ENCODE data around the gene IRF2BP2. TPM values are rescaled to one million over a fixed set of nuclear protein-coding genes. Genes with fewer than 3 reads are reported as not detected.
A peak's percentile ranks its signal among the peaks of the same experiment; 100 is the strongest.

Gene IRF2BP2
- total and polyA plus RNA-seq, 2 donors (not counting 1 experiment from before 2014, with no cell fraction given) = 17.8 to 71.8 TPM

DNA sequence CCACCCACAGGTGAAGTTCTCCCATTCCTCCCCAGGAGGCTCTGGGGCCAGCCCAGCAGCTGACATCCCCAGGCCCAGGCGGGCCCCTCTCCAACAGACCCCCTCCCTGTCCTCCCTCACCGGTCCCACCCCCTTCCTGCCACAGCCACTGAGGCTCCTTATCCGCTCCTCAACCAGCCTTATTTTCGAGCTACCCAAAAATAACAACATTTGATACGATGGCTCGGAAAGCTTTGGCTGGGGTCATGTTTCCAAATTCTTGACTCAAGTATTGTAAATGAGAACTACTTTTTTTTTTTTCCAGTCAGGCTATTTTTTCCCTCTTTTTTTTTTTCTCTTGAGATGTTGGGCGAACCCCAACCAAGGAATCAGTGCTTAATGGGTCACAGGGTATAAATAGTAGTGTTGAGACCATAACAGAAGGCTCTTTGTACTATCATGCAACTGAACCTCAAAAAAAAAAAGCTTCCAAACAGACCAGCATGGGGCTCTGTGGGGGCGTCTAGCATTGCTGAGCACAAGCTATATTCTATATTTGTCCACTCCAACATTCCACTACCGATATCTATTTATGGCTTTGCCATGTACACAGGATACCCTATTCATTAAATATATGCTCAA is 27.2 kb downstream of the IRF2BP2 start:
- DNase-seq (ENCODE audit: low read depth in 2 of 2) = peak in 1 of 2 donors; percentile 42
- no peak overlapping the region for H2AFZ ChIP-seq (ENCODE audit: low read length)
- no peak overlapping the region for H3K4me2 ChIP-seq (ENCODE audit: extremely low read depth, insufficient read depth, low read length)
- no peak overlapping the region for H3K9ac ChIP-seq (ENCODE audit: insufficient read depth, low read length)
- TF ChIP-seq, protein P1, sequence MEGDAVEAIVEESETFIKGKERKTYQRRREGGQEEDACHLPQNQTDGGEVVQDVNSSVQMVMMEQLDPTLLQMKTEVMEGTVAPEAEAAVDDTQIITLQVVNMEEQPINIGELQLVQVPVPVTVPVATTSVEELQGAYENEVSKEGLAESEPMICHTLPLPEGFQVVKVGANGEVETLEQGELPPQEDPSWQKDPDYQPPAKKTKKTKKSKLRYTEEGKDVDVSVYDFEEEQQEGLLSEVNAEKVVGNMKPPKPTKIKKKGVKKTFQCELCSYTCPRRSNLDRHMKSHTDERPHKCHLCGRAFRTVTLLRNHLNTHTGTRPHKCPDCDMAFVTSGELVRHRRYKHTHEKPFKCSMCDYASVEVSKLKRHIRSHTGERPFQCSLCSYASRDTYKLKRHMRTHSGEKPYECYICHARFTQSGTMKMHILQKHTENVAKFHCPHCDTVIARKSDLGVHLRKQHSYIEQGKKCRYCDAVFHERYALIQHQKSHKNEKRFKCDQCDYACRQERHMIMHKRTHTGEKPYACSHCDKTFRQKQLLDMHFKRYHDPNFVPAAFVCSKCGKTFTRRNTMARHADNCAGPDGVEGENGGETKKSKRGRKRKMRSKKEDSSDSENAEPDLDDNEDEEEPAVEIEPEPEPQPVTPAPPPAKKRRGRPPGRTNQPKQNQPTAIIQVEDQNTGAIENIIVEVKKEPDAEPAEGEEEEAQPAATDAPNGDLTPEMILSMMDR (conservative IDR thresholded peaks at IDR 0.05 in 1 of 2, IDR thresholded peaks at IDR 0.05 in 1 of 2; ENCODE audit: low read depth in 1 of 2, low read length in 2 of 2) = no peak
- TF ChIP-seq EZH2 (IDR thresholded peaks at IDR 0.05; ENCODE audit: low read length, missing control alignments) = no peak
- no peaks in the 10 kb centered on the region for H4K20me1 ChIP-seq (ENCODE audit: control insufficient read depth, extremely low read depth, insufficient read depth, low read length)
- H3K27ac ChIP-seq (ENCODE audit: insufficient read depth, low read length) = no peak overlapping the region
- peaks cover 3% of the 10 kb centered on the region for H3K4me1 ChIP-seq (ENCODE audit: control insufficient read depth, extremely low read depth, insufficient read depth, low read length)
- no peaks in the 10 kb centered on the region for H3K27me3 ChIP-seq (ENCODE audit: control insufficient read depth, insufficient read depth, low read length)
- no peaks in the 10 kb centered on the region for H3K36me3 ChIP-seq (ENCODE audit: control insufficient read depth, insufficient read depth, low read length)
- no peaks in the 10 kb centered on the region for H3K9me3 ChIP-seq (ENCODE audit: control insufficient read depth, insufficient read depth, low read depth, low read length)
- H3K4me3 ChIP-seq (replicated peaks in 1 of 4; ENCODE audit: control extremely low read depth in 1 of 4, insufficient read depth in 1 of 4, low read depth in 3 of 4, low read length in 4 of 4) = no peak overlapping the region
- no peaks in the 10 kb centered on the region for H3K79me2 ChIP-seq (ENCODE audit: control insufficient read depth, insufficient read depth, low read length)

- H4K20me1 ChIP-seq (ENCODE audit: control insufficient read depth, extremely low read depth, insufficient read depth, low read length) = no peaks in the 10 kb centered on the region
- H3K9ac ChIP-seq (ENCODE audit: insufficient read depth, low read length) = no peak overlapping the region
- H3K79me2 ChIP-seq (ENCODE audit: control insufficient read depth, insufficient read depth, low read length) = no peaks in the 10 kb centered on the region
- no peaks in the 10 kb centered on the region for H3K9me3 ChIP-seq (ENCODE audit: control insufficient read depth, insufficient read depth, low read depth, low read length)
- H3K36me3 ChIP-seq (ENCODE audit: control insufficient read depth, insufficient read depth, low read length) = no peaks in the 10 kb centered on the region
- no peak overlapping the region for H3K27ac ChIP-seq (ENCODE audit: insufficient read depth, low read length)
- no peak for TF ChIP-seq EZH2 (IDR thresholded peaks at IDR 0.05; ENCODE audit: low read length, missing control alignments)
- TF ChIP-seq, protein P1 (conservative IDR thresholded peaks at IDR 0.05 in 1 of 2, IDR thresholded peaks at IDR 0.05 in 1 of 2; ENCODE audit: low read depth in 1 of 2, low read length in 2 of 2) = no peak
- H3K4me2 ChIP-seq (ENCODE audit: extremely low read depth, insufficient read depth, low read length) = no peak overlapping the region
- no peak overlapping the region for H2AFZ ChIP-seq (ENCODE audit: low read length)
- no peak for DNase-seq (ENCODE audit: low read depth in 2 of 2)
- peaks cover 3% of the 10 kb centered on the region for H3K4me1 ChIP-seq (ENCODE audit: control insufficient read depth, extremely low read depth, insufficient read depth, low read length)
- H3K4me3 ChIP-seq (replicated peaks in 1 of 4; ENCODE audit: control extremely low read depth in 1 of 4, insufficient read depth in 1 of 4, low read depth in 3 of 4, low read length in 4 of 4) = no peak overlapping the region
- no peaks in the 10 kb centered on the region for H3K27me3 ChIP-seq (ENCODE audit: control insufficient read depth, insufficient read depth, low read length)
These were observed 27.8 kb downstream of the IRF2BP2 start for GRCh38 chr1:234582186-234582585.

- no peak for TF ChIP-seq EZH2 (IDR thresholded peaks at IDR 0.05; ENCODE audit: low read length, missing control alignments)
- TF ChIP-seq, protein P1 (conservative IDR thresholded peaks at IDR 0.05 in 1 of 2, IDR thresholded peaks at IDR 0.05 in 1 of 2; ENCODE audit: low read depth in 1 of 2, low read length in 2 of 2) = no peak
These were observed 28.8 kb downstream of the IRF2BP2 start for GRCh38 chr1:234581063-234581714.

More at GRCh38 chr1:234581063-234581714, 28.8 kb downstream of the IRF2BP2 start:
- no peaks in the 10 kb centered on the region for H3K36me3 ChIP-seq (ENCODE audit: control insufficient read depth, insufficient read depth, low read length)
- H3K27me3 ChIP-seq (ENCODE audit: control insufficient read depth, insufficient read depth, low read length) = no peaks in the 10 kb centered on the region
- H3K4me3 ChIP-seq (replicated peaks in 1 of 4; ENCODE audit: control extremely low read depth in 1 of 4, insufficient read depth in 1 of 4, low read depth in 3 of 4, low read length in 4 of 4) = no peak overlapping the region
- no peak overlapping the region for H3K9ac ChIP-seq (ENCODE audit: insufficient read depth, low read length)
- H2AFZ ChIP-seq (ENCODE audit: low read length) = no peak overlapping the region
- DNase-seq (ENCODE audit: low read depth in 2 of 2) = no peak
- peaks cover 3% of the 10 kb centered on the region for H3K4me1 ChIP-seq (ENCODE audit: control insufficient read depth, extremely low read depth, insufficient read depth, low read length)
- H3K9me3 ChIP-seq (ENCODE audit: control insufficient read depth, insufficient read depth, low read depth, low read length) = no peaks in the 10 kb centered on the region
- H3K4me2 ChIP-seq (ENCODE audit: extremely low read depth, insufficient read depth, low read length) = no peak overlapping the region
- no peak overlapping the region for H3K27ac ChIP-seq (ENCODE audit: insufficient read depth, low read length)
- H3K79me2 ChIP-seq (ENCODE audit: control insufficient read depth, insufficient read depth, low read length) = no peaks in the 10 kb centered on the region
- no peaks in the 10 kb centered on the region for H4K20me1 ChIP-seq (ENCODE audit: control insufficient read depth, extremely low read depth, insufficient read depth, low read length)
